Fibroblast of upper back skin (primary cell): ENCODE results near the gene MLLT10.

Experiments
- DNase-seq: peaks from one replicate; pipeline ENCODE4 v3.0.0-alpha.2; 2013

The MLLT10 gene

GRCh38 chr10:21747809-21748208 is 213.8 kb downstream of the MLLT10 start:
- DNase-seq, result no peak

GRCh38 chr10:21749788-21750187 is 215.8 kb downstream of the MLLT10 start:
- DNase-seq, result peak; percentile 5

GRCh38 chr10:21750424-21750823 is 216.4 kb downstream of the MLLT10 start:
- DNase-seq, result peak; percentile 4

DNA sequence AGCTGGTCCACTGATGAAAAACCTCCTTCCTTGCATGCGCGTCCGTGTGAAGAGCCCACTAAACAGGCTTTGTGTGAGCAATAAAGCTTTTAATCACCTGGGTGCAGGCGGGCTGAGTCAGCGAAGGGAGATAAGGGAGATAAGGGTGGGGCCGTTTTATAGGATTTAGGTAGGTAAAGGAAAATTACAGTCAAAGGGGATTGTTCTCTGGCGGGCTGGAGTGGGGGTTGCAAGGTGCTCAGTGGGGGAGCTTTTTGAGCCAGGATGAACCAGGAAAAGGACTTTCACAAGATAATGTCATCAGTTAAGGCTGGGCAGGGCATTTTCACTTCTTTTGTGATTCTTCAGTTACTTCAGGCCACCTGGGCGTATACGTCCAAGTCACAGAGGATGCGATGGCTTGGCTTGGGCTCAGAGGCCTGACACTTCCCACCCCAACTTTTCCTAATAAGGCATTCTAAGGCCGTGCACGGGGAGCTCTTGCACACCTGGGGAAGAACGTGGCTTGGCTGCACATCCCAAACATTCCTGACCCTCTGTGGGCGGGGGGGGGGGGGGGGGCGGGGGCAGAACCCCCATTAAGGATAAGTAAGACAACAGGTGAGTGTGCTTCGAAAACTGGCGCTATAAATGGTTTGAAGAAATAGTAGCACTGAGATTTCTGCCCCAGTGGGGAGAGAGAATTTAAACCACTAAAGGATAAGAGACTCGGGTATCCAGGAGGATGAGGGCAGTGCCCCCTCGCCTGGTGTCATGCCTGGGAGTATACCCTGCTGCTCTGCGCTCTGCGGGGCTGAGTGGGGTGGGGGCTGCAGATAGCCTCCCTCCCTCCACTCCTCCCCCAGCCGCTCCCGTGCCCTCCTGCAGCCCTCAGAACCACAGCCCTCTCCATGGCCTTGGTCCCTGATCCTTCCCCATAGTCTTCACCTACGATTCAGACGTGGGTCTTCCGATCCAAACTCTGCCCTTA is 217.6 kb downstream of the MLLT10 start:
- DNase-seq, result no peak

DNA sequence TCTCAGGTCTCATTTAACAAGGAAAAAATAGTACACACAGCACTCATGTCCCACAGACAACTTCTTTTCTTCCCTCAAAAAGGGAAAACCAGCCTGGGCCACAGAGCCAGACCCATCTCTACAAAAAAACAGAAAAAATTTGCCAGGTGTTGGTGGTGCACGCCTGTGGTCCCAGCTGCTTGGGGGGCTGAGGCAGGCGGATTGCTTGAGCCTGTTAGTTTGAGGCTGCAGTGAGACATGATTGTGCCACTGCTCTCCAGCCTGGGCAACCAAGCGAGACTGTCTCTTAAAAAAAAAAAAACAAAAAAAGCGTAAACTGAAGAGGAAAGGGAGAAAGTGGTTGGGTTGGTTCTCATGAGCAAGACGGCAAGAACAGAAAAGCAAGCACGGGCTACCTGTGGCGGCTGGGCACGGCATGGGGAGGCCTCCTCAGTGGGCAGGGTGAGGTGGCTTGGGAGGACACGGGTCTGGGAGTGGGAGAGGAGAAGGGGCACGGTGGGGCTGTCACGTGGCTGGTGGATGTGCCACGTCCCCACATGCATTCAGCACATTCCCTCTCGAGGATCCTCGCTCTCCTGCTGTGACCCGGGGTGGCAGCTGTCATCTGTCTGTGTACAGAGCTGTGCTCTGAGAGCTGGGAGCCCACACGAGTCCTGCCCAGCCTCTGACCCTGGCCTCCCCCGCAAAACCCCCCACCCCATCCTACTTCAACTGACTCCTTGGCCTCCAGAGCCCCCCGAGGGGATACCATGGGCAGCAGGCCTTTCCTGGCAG is 219.7 kb downstream of the MLLT10 start:
- DNase-seq, result no peak

DNA sequence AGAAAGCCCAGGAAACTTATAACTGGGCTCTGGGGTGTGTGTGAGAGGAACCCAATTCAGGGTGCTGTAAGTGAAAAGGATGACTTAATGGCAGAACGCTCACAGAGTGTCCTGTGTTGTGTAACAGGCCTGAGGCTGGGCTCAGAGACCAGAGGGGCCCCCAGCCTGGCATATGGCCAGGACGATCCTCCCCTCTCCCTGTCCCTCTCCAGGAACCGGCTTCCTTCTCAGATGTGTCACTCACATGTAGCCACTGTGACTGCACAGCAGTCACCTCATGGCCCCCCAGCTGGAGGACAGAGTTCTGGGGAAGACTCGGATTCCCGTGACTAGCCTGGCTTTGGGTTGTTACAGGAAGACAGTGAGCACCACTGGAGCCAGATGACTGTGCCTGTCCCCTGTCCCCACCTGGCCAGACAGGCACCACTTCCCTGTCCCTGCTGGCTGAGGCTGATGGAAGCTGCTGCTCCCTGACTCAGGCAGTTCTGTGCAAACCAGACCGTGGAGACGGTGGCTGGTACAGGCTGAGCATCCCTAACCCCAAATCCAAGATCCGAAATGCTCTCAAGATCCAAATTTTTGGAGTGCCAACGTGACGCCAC is 220.5 kb downstream of the MLLT10 start:
- no peak for DNase-seq

DNA sequence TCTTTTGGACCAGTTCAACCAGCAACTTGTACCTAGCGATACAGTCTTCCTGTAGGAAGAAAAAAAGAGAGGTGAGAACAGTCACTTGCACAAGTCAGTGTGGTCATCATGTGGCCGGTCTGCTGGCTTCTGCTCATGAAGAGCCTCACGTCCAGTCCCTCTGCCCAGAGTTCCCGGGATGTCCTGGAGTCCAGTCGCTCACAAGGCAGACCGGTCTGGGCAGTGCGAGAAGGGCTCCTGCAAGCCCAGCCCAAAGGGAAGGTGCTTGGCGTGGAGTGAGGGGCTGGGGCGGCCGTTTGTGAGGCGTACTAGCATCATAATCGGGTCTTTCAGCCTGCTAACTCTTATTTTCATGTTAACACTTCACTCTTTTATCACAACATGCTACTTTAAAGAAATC is 222.7 kb downstream of the MLLT10 start:
- DNase-seq, result no peak

- DNase-seq, result no peak
These were observed 223.3 kb downstream of the MLLT10 start for GRCh38 chr10:21757185-21757901.

DNA sequence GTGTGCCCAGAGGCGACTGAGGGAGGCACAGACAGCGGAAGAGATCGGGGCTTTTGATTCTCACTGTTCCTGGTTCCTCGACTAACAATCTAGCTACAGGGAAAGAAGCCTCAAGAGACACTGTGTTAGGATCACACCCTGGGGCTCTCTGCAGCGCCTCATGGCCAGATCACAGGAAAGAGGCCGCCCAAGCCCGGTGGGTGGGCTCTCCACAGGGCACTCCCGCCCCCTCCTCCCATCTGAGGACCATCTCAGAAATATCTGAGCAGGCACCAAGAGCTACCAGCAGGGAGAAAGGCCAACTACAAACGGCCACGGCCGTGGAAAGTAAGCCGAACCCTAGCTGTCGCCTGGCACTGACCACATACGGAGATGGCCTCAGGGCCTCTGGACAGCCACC is 224.2 kb downstream of the MLLT10 start:
- no peak for DNase-seq

DNA sequence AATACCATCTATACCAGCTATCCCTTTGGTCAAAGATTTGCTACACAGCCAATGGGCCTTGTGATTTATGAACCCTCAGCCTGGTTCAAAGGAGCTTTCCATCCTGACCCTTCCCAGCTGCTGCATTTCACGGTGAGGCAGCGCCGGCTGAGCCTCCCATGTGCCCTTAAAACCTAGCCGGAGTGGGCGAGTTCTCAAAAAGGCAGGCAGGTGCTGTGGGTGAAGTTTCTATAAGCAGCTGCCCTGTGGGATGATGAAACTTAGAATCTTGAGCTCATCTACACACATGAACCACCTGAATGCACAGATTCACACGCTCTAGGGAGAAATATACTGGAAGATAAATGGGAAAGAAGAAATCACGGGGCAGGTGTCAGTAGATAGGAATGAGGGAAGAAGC is 224.7 kb downstream of the MLLT10 start:
- DNase-seq, result no peak

DNA sequence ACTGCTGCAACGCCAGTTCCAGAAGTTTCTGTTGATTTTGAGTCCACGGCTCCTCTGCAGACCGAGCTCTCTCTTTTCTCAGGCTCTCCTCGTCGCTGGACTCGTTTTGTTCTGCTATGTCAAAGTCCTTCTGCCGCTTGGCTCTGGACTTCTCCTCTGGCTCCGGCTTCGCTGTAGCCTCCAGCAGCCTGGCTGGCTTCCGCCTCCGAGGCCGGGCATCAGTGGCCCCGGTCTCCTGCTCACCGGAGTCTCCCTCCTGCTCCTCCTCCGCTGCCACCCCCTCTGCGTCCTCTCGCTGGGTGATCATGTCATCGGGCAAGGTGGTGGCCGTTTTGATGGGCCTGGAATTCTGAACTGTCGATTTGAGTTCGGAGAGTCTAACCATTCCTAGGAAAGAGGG is 225.2 kb downstream of the MLLT10 start:
- DNase-seq, result no peak

GRCh38 chr10:21760332-21760731 is 226.3 kb downstream of the MLLT10 start:
- no peak for DNase-seq

DNA sequence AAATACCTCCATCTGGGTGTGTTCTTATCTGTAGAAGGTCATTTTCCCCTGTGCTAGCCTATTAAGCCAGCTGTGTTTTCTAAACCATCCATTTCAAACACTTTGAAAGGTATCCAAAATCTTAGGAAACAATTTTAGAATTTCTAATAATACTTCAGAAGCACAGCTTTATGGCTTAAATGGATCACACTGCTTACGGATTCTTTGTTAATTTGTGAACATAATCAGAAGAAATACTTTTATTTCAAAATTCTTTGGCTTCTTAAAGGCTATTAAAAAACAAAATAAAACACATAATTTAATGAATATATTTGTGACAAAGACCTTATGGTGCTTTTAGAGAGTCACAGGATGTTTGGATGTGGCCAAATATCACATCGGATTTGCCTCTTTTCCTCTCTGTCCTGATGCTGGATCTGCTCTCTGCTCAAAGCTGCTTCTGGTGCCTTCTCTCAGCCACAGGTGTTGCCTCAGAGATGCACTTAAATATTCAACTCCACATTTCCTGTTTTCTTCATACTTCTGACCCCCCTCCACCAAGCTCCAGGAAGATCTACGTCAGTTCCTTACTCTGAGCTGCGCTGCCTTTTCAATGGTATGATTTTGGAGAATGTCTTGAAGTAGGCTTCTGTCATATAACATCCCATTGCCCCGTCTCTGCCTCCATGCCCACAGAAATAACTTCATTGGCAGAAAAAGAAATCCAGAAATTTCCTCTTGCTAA is 230.6 kb downstream of the MLLT10 start:
- DNase-seq, result no peak

- DNase-seq, result no peak
These were observed 235.0 kb downstream of the MLLT10 start for GRCh38 chr10:21769041-21769440.

- DNase-seq, result no peak
These were observed 237.2 kb downstream of the MLLT10 start for GRCh38 chr10:21771219-21771618.

- DNase-seq, result no peak
These were observed 242.9 kb downstream of the MLLT10 start for GRCh38 chr10:21776883-21777282.

- DNase-seq, result no peak
These were observed 257.2 kb downstream of the MLLT10 start for GRCh38 chr10:21791276-21791675.
